ENCODE results near the gene NHS. TPM values are rescaled to one million over a fixed set of nuclear protein-coding genes. Genes with fewer than 3 reads are reported as not detected.

NHS gene
- total and polyA plus RNA-seq, 7 donors = 0.04 to 1.3 (median 0.22) TPM

- no peaks in the 10 kb centered on the region for H3K9me3 ChIP-seq
- intact Hi-C loops (cut with DNase I) = loop anchor here in 1 of 2 donors (10.0 kb wide), 1 partner anchor 221 kb away; the partner anchor contains the start of gene NHS
- H3K4me3 ChIP-seq = no peak overlapping the region
- H3K4me1 ChIP-seq = peaks cover 4% of the 10 kb centered on the region
- no peak overlapping the region for H3K27ac ChIP-seq
- TF ChIP-seq CTCF (IDR thresholded peaks at IDR 0.05) = no peak
- H3K27me3 ChIP-seq (ENCODE audit: insufficient read depth in 3 of 3, low read length in 2 of 3) = peaks cover 0 to 8% (median 0%) of the 10 kb centered on the region in 3 donors
- ATAC-seq (no peak), DNase-seq (no peak)
- H3K36me3 ChIP-seq (ENCODE audit: insufficient read depth in 1 of 2, low read depth in 1 of 2) = no peaks in the 10 kb centered on the region
Observed at GRCh38 chrX:17596061-17596460, 221.1 kb downstream of the NHS start.

GRCh38 chrX:17596546-17597205 is 221.7 kb downstream of the NHS start:
- no peak overlapping the region for H3K4me3 ChIP-seq
- peaks cover 0 to 13% (median 0%) of the 10 kb centered on the region in 3 donors for H3K27me3 ChIP-seq (ENCODE audit: insufficient read depth in 3 of 3, low read length in 2 of 3)
- no peaks in the 10 kb centered on the region for H3K36me3 ChIP-seq (ENCODE audit: insufficient read depth in 1 of 2, low read depth in 1 of 2)
- ATAC-seq (no peak), DNase-seq (no peak)
- intact Hi-C loops (cut with DNase I) = loop anchor here in 1 of 2 donors (10.0 kb wide), 1 partner anchor 222 kb away; the partner anchor contains the start of gene NHS
- peaks cover 4% of the 10 kb centered on the region for H3K4me1 ChIP-seq
- WGBS, 3 donors = 66 to 88% (median 87%) methylated on average over 5 to 9 of the region's 9 CpGs
- no peak for TF ChIP-seq CTCF (IDR thresholded peaks at IDR 0.05)
- H3K9me3 ChIP-seq = no peaks in the 10 kb centered on the region
- H3K27ac ChIP-seq = no peak overlapping the region

DNA sequence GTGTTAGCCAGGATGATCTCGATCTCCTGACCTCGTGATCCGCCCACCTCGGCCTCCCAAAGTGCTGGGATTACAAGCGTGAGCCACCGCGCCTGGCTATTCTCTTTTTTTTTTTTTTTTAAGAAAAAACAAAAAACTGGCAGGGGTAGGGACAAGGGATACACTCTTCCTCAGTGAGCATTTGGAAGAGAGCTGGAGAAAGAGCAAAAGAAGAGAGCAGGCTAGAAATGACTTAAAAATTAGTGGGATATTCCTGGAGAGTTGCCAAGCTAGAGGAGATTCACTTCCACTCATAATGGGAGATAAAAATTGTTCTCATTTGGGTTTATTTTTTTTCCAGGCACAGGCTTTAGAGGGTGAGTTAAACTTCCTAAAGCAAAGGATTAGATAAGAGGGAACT is 222.3 kb downstream of the NHS start:
- Histone ChIP-seq H3K4me1 (peaks cover 4% of the 10 kb centered on the region), H3K9me3 (no peaks in the 10 kb centered on the region), H3K27me3 (ENCODE audit: insufficient read depth in 3 of 3, low read length in 2 of 3) (peaks cover 0 to 13% (median 0%) of the 10 kb centered on the region in 3 donors), H3K36me3 (ENCODE audit: insufficient read depth in 1 of 2, low read depth in 1 of 2) (no peaks in the 10 kb centered on the region), H3K27ac (no peak overlapping the region), H3K4me3 (no peak overlapping the region)
- DNase-seq (no peak), ATAC-seq (no peak)
- no peak for TF ChIP-seq CTCF (IDR thresholded peaks at IDR 0.05)
- intact Hi-C loops (cut with DNase I) = loop anchor here in 1 of 2 donors (10.0 kb wide), 1 partner anchor 223 kb away; the partner anchor contains the start of gene NHS
- 44 to 82% (median 65%) methylated on average over 5 to 7 of the region's 7 CpGs for WGBS, 3 donors

DNA sequence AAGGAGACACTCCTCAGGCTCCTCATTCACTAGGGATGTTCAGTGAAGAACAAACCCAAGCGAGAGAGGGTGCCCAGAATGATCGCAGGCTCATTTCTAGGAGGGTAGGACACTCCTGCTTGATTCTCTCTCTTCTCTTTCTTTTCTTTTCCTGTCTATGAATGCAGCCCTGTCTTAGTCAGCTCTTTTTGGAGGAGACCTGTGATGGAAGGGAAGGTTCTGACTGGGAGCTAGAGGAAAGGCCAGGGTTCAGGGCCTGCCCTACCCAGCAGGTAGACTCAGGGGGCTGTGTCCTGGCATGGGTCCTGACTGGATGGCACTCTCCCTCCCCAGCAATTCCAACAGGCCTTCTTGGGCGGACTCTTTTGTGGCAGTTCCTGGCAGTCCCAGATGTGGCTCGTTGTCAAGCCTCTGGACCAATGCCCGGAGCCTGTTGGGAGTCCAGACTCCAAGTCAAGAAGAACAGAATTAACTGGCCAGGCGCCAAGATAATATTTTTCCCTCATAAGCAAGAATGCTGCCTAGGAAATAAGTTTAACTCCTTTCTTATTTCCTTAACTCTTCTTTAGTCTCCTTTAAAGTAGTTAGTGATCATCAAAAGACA is 222.9 kb downstream of the NHS start:
- Histone ChIP-seq H3K4me1 (peaks cover 4% of the 10 kb centered on the region), H3K27ac (no peak overlapping the region), H3K36me3 (ENCODE audit: insufficient read depth in 1 of 2, low read depth in 1 of 2) (no peaks in the 10 kb centered on the region), H3K4me3 (no peak overlapping the region), H3K27me3 (ENCODE audit: insufficient read depth in 3 of 3, low read length in 2 of 3) (peaks cover 0 to 13% (median 0%) of the 10 kb centered on the region in 3 donors), H3K9me3 (no peaks in the 10 kb centered on the region)
- DNase-seq (peak; percentile 64 to 78), ATAC-seq (no peak)
- intact Hi-C loops (cut with DNase I) = loop anchor here in 1 of 2 donors (10.0 kb wide), 1 partner anchor 223 kb away; the partner anchor contains the start of gene NHS
- TF ChIP-seq CTCF (IDR thresholded peaks at IDR 0.05) = no peak
- WGBS, 3 donors = 16 to 31% (median 27%) methylated on average over 4 to 6 of the region's 6 CpGs

All from psoas muscle (tissue), 8 donors.